ENCODE data around the gene TTLL11. TPM values are rescaled to one million over a fixed set of nuclear protein-coding genes. Genes with fewer than 3 reads are reported as not detected.

Gene TTLL11
- total RNA-seq, 1 donor from 2014 or later = 6.9 TPM

- DNase-seq (ENCODE audit: low read depth) (no peak), FAIRE-seq (no peak)
- Histone ChIP-seq H3K4me2 (ENCODE audit: low read length) (no peak overlapping the region), H3K4me3 (ENCODE audit: insufficient read depth, low read depth, low read length) (no peak overlapping the region), H2AFZ (ENCODE audit: low read depth, low read length) (no peak overlapping the region), H3K9me3 (ENCODE audit: insufficient read depth, low read depth, low read length) (no peaks in the 10 kb centered on the region), H3K27me3 (ENCODE audit: insufficient read depth, low read length) (no peaks in the 10 kb centered on the region), H3K9ac (ENCODE audit: low read length) (no peak overlapping the region), H3K36me3 (ENCODE audit: insufficient read depth, low read length) (no peaks in the 10 kb centered on the region), H3K79me2 (ENCODE audit: insufficient read depth, low read length) (no peaks in the 10 kb centered on the region), H3K4me1 (ENCODE audit: insufficient read depth, low read length) (no peaks in the 10 kb centered on the region), H3K27ac (ENCODE audit: low read depth, low read length) (no peak overlapping the region), H4K20me1 (ENCODE audit: insufficient read depth, low read length) (no peaks in the 10 kb centered on the region)
- Mint-ChIP-seq H3K36me3 (ENCODE audit: low read depth, unreplicated experiment) (no peaks in the 10 kb centered on the region), H3K4me3 (ENCODE audit: unreplicated experiment) (no peak overlapping the region), H3K27me3 (ENCODE audit: low read depth, unreplicated experiment) (peaks cover 28% of the 10 kb centered on the region), H3K9me3 (ENCODE audit: unreplicated experiment) (no peaks in the 10 kb centered on the region), H3K27ac (ENCODE audit: unreplicated experiment) (no peak overlapping the region), H3K4me1 (ENCODE audit: low read depth, unreplicated experiment) (peaks cover 4% of the 10 kb centered on the region)
- TF ChIP-seq EZH2 (IDR thresholded peaks at IDR 0.05; ENCODE audit: insufficient read depth, low read length) = no peak
- TF ChIP-seq CTCF (IDR thresholded peaks at IDR 0.05; ENCODE audit: insufficient read depth, low read depth, low read length) = no peak
These were observed 171.7 kb downstream of the TTLL11 start for GRCh38 chr9:121921444-121921843.

DNA sequence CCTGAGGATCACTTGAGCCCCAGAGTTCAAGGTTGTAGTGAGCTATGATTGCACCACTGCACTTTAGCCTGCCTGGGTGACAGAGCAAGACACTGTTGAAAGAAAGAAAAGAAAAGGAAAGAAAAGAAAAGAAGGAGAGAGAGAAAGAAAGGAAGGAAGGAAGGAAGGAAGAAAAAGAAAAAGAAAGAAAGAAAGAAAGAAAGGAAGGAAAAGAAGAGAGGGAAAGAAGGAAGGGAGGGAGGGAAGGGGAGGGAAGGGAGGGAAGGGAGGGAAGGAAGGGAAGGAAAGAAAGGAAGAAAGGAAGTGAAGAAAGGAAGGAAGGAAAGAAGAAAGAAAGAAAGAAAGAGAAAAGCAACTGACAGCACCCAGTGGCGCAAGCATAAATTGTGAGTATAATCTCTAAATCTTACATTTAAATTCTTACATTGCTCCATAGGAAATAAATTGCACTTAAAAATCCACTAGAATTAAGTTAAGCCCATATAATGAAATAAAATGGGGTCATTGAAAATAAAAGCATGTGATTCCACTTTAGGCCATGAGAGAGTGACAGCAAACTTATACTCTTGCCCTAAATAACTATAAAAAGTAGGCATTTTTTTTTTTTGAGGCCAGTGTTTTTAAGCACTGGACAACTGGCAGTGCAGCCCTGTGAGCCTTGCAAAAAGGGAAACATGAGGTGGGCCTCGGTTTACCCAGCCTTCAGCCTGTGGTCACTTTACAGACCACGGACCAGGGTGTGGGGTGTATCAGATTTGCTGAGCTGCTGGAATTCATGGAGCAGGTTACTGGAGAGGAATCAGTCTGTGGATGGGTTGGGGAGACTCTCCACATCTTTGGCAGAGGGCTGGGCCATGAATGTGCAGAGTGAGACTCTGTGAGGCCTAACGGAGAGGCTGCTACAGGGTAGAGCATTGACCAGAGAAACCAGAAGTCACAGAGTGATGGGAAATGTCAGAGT lies 175.5 kb downstream of the TTLL11 start:
- Mint-ChIP-seq H3K27ac (ENCODE audit: unreplicated experiment) (no peak overlapping the region), H3K4me1 (ENCODE audit: low read depth, unreplicated experiment) (peaks cover 12% of the 10 kb centered on the region), H3K27me3 (ENCODE audit: low read depth, unreplicated experiment) (peaks cover 26% of the 10 kb centered on the region), H3K36me3 (ENCODE audit: low read depth, unreplicated experiment) (no peaks in the 10 kb centered on the region), H3K4me3 (ENCODE audit: unreplicated experiment) (no peak overlapping the region), H3K9me3 (ENCODE audit: unreplicated experiment) (no peaks in the 10 kb centered on the region)
- no peaks in the 10 kb centered on the region for H3K27me3 ChIP-seq (ENCODE audit: insufficient read depth, low read length)
- no peak overlapping the region for H2AFZ ChIP-seq (ENCODE audit: low read depth, low read length)
- no peaks in the 10 kb centered on the region for H3K36me3 ChIP-seq (ENCODE audit: insufficient read depth, low read length)
- H3K9ac ChIP-seq (ENCODE audit: low read length) = no peak overlapping the region
- DNase-seq (ENCODE audit: low read depth) (no peak), FAIRE-seq (no peak)
- H4K20me1 ChIP-seq (ENCODE audit: insufficient read depth, low read length) = no peaks in the 10 kb centered on the region
- no peak overlapping the region for H3K27ac ChIP-seq (ENCODE audit: low read depth, low read length)
- TF ChIP-seq EZH2 (IDR thresholded peaks at IDR 0.05; ENCODE audit: insufficient read depth, low read length) = no peak
- TF ChIP-seq CTCF (IDR thresholded peaks at IDR 0.05; ENCODE audit: insufficient read depth, low read depth, low read length) = no peak
- no peaks in the 10 kb centered on the region for H3K4me1 ChIP-seq (ENCODE audit: insufficient read depth, low read length)
- no peaks in the 10 kb centered on the region for H3K9me3 ChIP-seq (ENCODE audit: insufficient read depth, low read depth, low read length)
- H3K4me3 ChIP-seq (ENCODE audit: insufficient read depth, low read depth, low read length) = no peak overlapping the region
- H3K4me2 ChIP-seq (ENCODE audit: low read length) = no peak overlapping the region
- no peaks in the 10 kb centered on the region for H3K79me2 ChIP-seq (ENCODE audit: insufficient read depth, low read length)

DNA sequence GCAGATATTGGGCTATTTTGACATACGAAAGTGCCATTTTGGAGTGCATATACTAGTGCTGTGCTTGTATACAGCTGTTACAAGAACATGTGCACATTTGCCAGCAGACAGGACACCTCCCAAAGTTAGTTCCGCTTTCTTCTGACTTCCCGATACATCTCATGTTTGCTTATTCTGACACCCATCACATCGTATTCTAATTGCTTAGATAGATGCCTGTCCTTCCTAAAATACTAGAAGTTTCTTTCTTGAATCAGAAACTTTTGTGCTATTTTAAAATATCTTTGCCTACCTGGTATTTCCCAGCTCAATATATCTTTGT lies 177.8 kb downstream of the TTLL11 start:
- H3K9me3 Mint-ChIP-seq (ENCODE audit: unreplicated experiment) = peaks cover under 1% of the 10 kb centered on the region
- Histone ChIP-seq H4K20me1 (ENCODE audit: insufficient read depth, low read length) (no peaks in the 10 kb centered on the region), H3K36me3 (ENCODE audit: insufficient read depth, low read length) (no peaks in the 10 kb centered on the region), H3K9ac (ENCODE audit: low read length) (no peak overlapping the region), H3K4me3 (ENCODE audit: insufficient read depth, low read depth, low read length) (no peak overlapping the region), H3K9me3 (ENCODE audit: insufficient read depth, low read depth, low read length) (no peaks in the 10 kb centered on the region), H3K4me1 (ENCODE audit: insufficient read depth, low read length) (no peaks in the 10 kb centered on the region), H3K4me2 (ENCODE audit: low read length) (no peak overlapping the region), H3K27ac (ENCODE audit: low read depth, low read length) (no peak overlapping the region), H2AFZ (ENCODE audit: low read depth, low read length) (no peak overlapping the region), H3K27me3 (ENCODE audit: insufficient read depth, low read length) (no peaks in the 10 kb centered on the region), H3K79me2 (ENCODE audit: insufficient read depth, low read length) (no peaks in the 10 kb centered on the region)
- H3K27ac Mint-ChIP-seq (ENCODE audit: unreplicated experiment) = no peak overlapping the region
- TF ChIP-seq EZH2 (IDR thresholded peaks at IDR 0.05; ENCODE audit: insufficient read depth, low read length) (no peak), CTCF (IDR thresholded peaks at IDR 0.05; ENCODE audit: insufficient read depth, low read depth, low read length) (no peak)
- peaks cover 9% of the 10 kb centered on the region for H3K4me1 Mint-ChIP-seq (ENCODE audit: low read depth, unreplicated experiment)
- no peak overlapping the region for H3K4me3 Mint-ChIP-seq (ENCODE audit: unreplicated experiment)
- no peak for FAIRE-seq
- no peaks in the 10 kb centered on the region for H3K36me3 Mint-ChIP-seq (ENCODE audit: low read depth, unreplicated experiment)
- no peak for DNase-seq (ENCODE audit: low read depth)
- H3K27me3 Mint-ChIP-seq (ENCODE audit: low read depth, unreplicated experiment) = peaks cover 24% of the 10 kb centered on the region
